Measurements from ENCODE around the gene CABP1. TPM values are rescaled to one million over a fixed set of nuclear protein-coding genes. Genes with fewer than 3 reads are reported as not detected.

Gene CABP1
- total and polyA plus RNA-seq, 2 donors (not counting 3 experiments of a cell fraction or from before 2014, with no cell fraction given) = 0.07 to 0.31 TPM

GRCh38 chr12:120662879-120663278 is 22.5 kb downstream of the CABP1 start:
- no peaks in the 10 kb centered on the region for H3K9me3 ChIP-seq (replicated peaks; ENCODE audit: control insufficient read depth, insufficient read depth, low read length)
- H3K9me1 ChIP-seq (replicated peaks; ENCODE audit: control insufficient read depth, extremely low read depth, insufficient read depth, low read length) = no peaks in the 10 kb centered on the region
- TF ChIP-seq EZH2 (IDR thresholded peaks at IDR 0.05; ENCODE audit: borderline replicate concordance, low read depth, low read length, severe bottlenecking) (no peak), MYC (IDR thresholded peaks at IDR 0.05; ENCODE audit: low read depth, low read length) (no peak), GATA2 (IDR thresholded peaks at IDR 0.05; ENCODE audit: insufficient read depth, insufficient read length, low read depth, low read length) (no peak), FOS (IDR thresholded peaks at IDR 0.05; ENCODE audit: borderline replicate concordance, insufficient read depth, low read length) (no peak), MAX (IDR thresholded peaks at IDR 0.05; ENCODE audit: insufficient read depth, insufficient read length) (no peak), POLR2A (IDR thresholded peaks at IDR 0.05; ENCODE audit: low read depth, low read length) (no peak), CTCF (IDR thresholded peaks at IDR 0.05; ENCODE audit: extremely low read depth in 1 of 2, insufficient read depth in 1 of 2, low read depth in 1 of 2, low read length in 2 of 2) (no peak), POLR2AphosphoS5 (IDR thresholded peaks at IDR 0.05; ENCODE audit: insufficient read depth, low read depth, low read length) (no peak), JUN (IDR thresholded peaks at IDR 0.05; ENCODE audit: borderline replicate concordance, insufficient read depth, insufficient read length, low read depth) (no peak)
- H3K79me2 ChIP-seq (ENCODE audit: control insufficient read depth, insufficient read depth, low read length) = no peaks in the 10 kb centered on the region
- CTCF ChIA-PET = interaction anchor here (3.4 kb wide), 1 partner anchor 14 kb away, joined by 24 read pairs; no protein-coding TSS in a partner anchor
- BruUV-seq (replicated peaks) = no TSS peak
- H3K27me3 ChIP-seq (ENCODE audit: control insufficient read depth in 2 of 2, insufficient read depth in 2 of 2, low read length in 2 of 2) = peaks cover 2 to 5% of the 10 kb centered on the region in 2 experiments
- no peaks in the 10 kb centered on the region for H3K36me3 ChIP-seq (ENCODE audit: control insufficient read depth in 2 of 2, extremely low read depth in 1 of 2, insufficient read depth in 2 of 2, low read length in 2 of 2)
- no peaks in the 10 kb centered on the region for H3K4me1 ChIP-seq (ENCODE audit: control insufficient read depth, extremely low read depth, insufficient read depth, low read length)
- POLR2A ChIA-PET = no interaction called here
- FAIRE-seq (no peak), DNase-seq (ENCODE audit: low read depth, low spot score) (no peak)
- H4K20me1 ChIP-seq (replicated peaks; ENCODE audit: control insufficient read depth, extremely low read depth, insufficient read depth, low read length) = no peaks in the 10 kb centered on the region
- H3K4me2 ChIP-seq (ENCODE audit: insufficient read depth, low read length) = no peak overlapping the region
- dilution Hi-C loops (cut with MboI; ENCODE audit: extremely low pct_ligation_motif_present, low sequenced_read_pairs) = no loop called here
- H3K4me3 ChIP-seq (replicated peaks in 1 of 3; ENCODE audit: insufficient read depth in 1 of 3, low read depth in 1 of 3, low read length in 3 of 3) = no peak overlapping the region
- intact Hi-C loops (cut with micrococcal nuclease) = no loop called here
- H3K27ac ChIP-seq (ENCODE audit: insufficient read depth, low read depth, low read length) = no peak overlapping the region
- H3K9ac ChIP-seq (replicated peaks; ENCODE audit: extremely low read depth, insufficient read depth, low read length) = no peak overlapping the region
- H2AFZ ChIP-seq (ENCODE audit: low read depth, low read length) = no peak overlapping the region

Data from endothelial cell of umbilical vein (primary cell).